EL (cell line): ENCODE data around the gene TMEM184A.

Experiments
- DNase-seq: peaks from one replicate; pipeline ENCODE4 v3.0.0-alpha.2; 2016

TMEM184A gene

GRCh38 chr7:1555813-1556543 is at the start of gene TMEM184A:
Gene TMEM184A, minus strand, starts transcription at chr7:1556205. Its CDS starts 721 bp downstream, at chr7:1555484.
- DNase-seq, result no peak

GRCh38 chr7:1604383-1604782 is 48.4 kb upstream of the TMEM184A start:
- DNase-seq, result no peak

GRCh38 chr7:1603346-1604225 is 47.6 kb upstream of the TMEM184A start:
- DNase-seq, result no peak

- no peak for DNase-seq
Measured at GRCh38 chr7:1602386-1602785, 46.4 kb upstream of the TMEM184A start.

- no peak for DNase-seq
Measured at GRCh38 chr7:1601956-1602355, 46.0 kb upstream of the TMEM184A start.

GRCh38 chr7:1599640-1600395 is 43.8 kb upstream of the TMEM184A start:
- DNase-seq, result no peak

GRCh38 chr7:1598961-1599639 is 43.1 kb upstream of the TMEM184A start:
- DNase-seq, result no peak

GRCh38 chr7:1598286-1598685 is 42.3 kb upstream of the TMEM184A start:
- no peak for DNase-seq

GRCh38 chr7:1597791-1598190 is 41.8 kb upstream of the TMEM184A start:
- DNase-seq, result no peak

- DNase-seq, result no peak
Measured at GRCh38 chr7:1597066-1597760, 41.2 kb upstream of the TMEM184A start.

- DNase-seq, result no peak
Measured at GRCh38 chr7:1596181-1597043, 40.4 kb upstream of the TMEM184A start.

GRCh38 chr7:1595636-1596035 is 39.6 kb upstream of the TMEM184A start:
- DNase-seq, result no peak

GRCh38 chr7:1595027-1595426 is 39.0 kb upstream of the TMEM184A start:
- DNase-seq, result no peak

GRCh38 chr7:1593904-1594421 is 38.0 kb upstream of the TMEM184A start:
- no peak for DNase-seq

- peak; percentile 16 for DNase-seq
Measured at GRCh38 chr7:1593091-1593866, 37.3 kb upstream of the TMEM184A start.

- DNase-seq, result no peak
Measured at GRCh38 chr7:1592299-1592871, 36.4 kb upstream of the TMEM184A start.

- DNase-seq, result no peak
Measured at GRCh38 chr7:1591876-1592275, 35.9 kb upstream of the TMEM184A start.

- no peak for DNase-seq
Measured at GRCh38 chr7:1591396-1591795, 35.4 kb upstream of the TMEM184A start.

- DNase-seq, result no peak
Measured at GRCh38 chr7:1590887-1591286, 34.9 kb upstream of the TMEM184A start.

- no peak for DNase-seq
Measured at GRCh38 chr7:1590476-1590875, 34.5 kb upstream of the TMEM184A start.
